Occipital lobe (tissue), 2 donors: ENCODE measurements around the gene KCTD7. TPM values are rescaled to one million over a fixed set of nuclear protein-coding genes. Genes with fewer than 3 reads are reported as not detected.
"Not testable (repeated sequence)": the region's sequence is repeated elsewhere in the genome, so short reads cannot be mapped to it uniquely, and the experiment has no call there.

Experiments
- DNase-seq: peaks from one replicate; lab custom pipeline; 2025; lab: John Stamatoyannopoulos, UW
- total RNA-seq: library from RNA; depleted of rRNA; stranded (reverse); fragments of >200 nt; gene quantifications from one replicate; pipeline ENCODE4 v1.2.3, GENCODE V29; 2014

The KCTD7 gene
- total RNA-seq, 1 donor from 2014 or later = 31.8 TPM

GRCh38 chr7:66681491-66682349 is 53.0 kb downstream of the KCTD7 start:
- peak; percentile 93 for DNase-seq

GRCh38 chr7:66682350-66683093 is 53.8 kb downstream of the KCTD7 start:
- no peak for DNase-seq

GRCh38 chr7:66683094-66683769 is 54.6 kb downstream of the KCTD7 start:
- DNase-seq = not testable (repeated sequence)

GRCh38 chr7:66683770-66684123 is 55.1 kb downstream of the KCTD7 start:
- DNase-seq = no peak

GRCh38 chr7:66685663-66686062 is 57.0 kb downstream of the KCTD7 start:
- DNase-seq = not testable (repeated sequence)

- no peak for DNase-seq
These were observed 58.5 kb downstream of the KCTD7 start for GRCh38 chr7:66687186-66687585.

- DNase-seq = not testable (repeated sequence)
These were observed 59.0 kb downstream of the KCTD7 start for GRCh38 chr7:66687672-66688071.

- no peak for DNase-seq
These were observed 60.4 kb downstream of the KCTD7 start for GRCh38 chr7:66689081-66689480.

- no peak for DNase-seq
These were observed 64.7 kb downstream of the KCTD7 start for GRCh38 chr7:66693331-66693730.

Other genes starting within 250 kb of the KCTD7 start
- gene RABGEF1, start 111.9 kb downstream of the KCTD7 start, total RNA-seq = 48.0 TPM